SKM-1 (cell line): ENCODE results near the gene FRMD4A.

Experiments
- DNase-seq: peaks from one replicate; lab custom pipeline; 2025; ENCODE audit not compliant: unreplicated experiment; lab: John Stamatoyannopoulos, UW

The FRMD4A gene

GRCh38 chr10:13597909-13598308, 732.8 kb downstream of the FRMD4A start:
- DNase-seq, result no peak

- no peak for DNase-seq
These were observed 736.1 kb downstream of the FRMD4A start for GRCh38 chr10:13594641-13595040.
